Eye (tissue), 1 donor: ENCODE results near the gene KRT35.

Experiments used
- DNase-seq: peaks from one replicate; pipeline ENCODE4 v3.0.0-alpha.2; 2015

KRT35 gene

GRCh38 chr17:41486316-41486715 lies 5.4 kb upstream of the KRT35 start:
- no peak for DNase-seq

- no peak for DNase-seq
Measured at GRCh38 chr17:41484920-41485904, 4.3 kb upstream of the KRT35 start.

GRCh38 chr17:41483991-41484826 lies 3.3 kb upstream of the KRT35 start:
- no peak for DNase-seq

GRCh38 chr17:41483531-41483930 lies 2.6 kb upstream of the KRT35 start:
- no peak for DNase-seq

- no peak for DNase-seq
Measured at GRCh38 chr17:41480581-41480980, 370 bp downstream of the KRT35 start.

- DNase-seq: no peak
Measured at GRCh38 chr17:41480136-41480535, 815 bp downstream of the KRT35 start.

- no peak for DNase-seq
Measured at GRCh38 chr17:41478237-41478636, 2.7 kb downstream of the KRT35 start.

GRCh38 chr17:41476866-41477815 lies 3.8 kb downstream of the KRT35 start:
- DNase-seq: no peak

GRCh38 chr17:41475421-41475820 lies 5.5 kb downstream of the KRT35 start:
- DNase-seq: no peak

- DNase-seq: no peak
Measured at GRCh38 chr17:41474863-41475262, 6.1 kb downstream of the KRT35 start.

GRCh38 chr17:41468346-41468745 lies 12.6 kb downstream of the KRT35 start:
- DNase-seq: no peak

GRCh38 chr17:41467561-41467960 lies 13.4 kb downstream of the KRT35 start:
- no peak for DNase-seq

- DNase-seq: no peak
Measured at GRCh38 chr17:41466988-41467387, 14.0 kb downstream of the KRT35 start, which contains the start of gene KRT32. TSS of gene KRT32 (minus strand) at chr17:41467386. CDS start at chr17:41467325, 61 bp downstream.

GRCh38 chr17:41464682-41465081 lies 16.3 kb downstream of the KRT35 start:
- peak; percentile 47 for DNase-seq

GRCh38 chr17:41464173-41464572 lies 16.8 kb downstream of the KRT35 start:
- DNase-seq: no peak

- no peak for DNase-seq
Measured at GRCh38 chr17:41463746-41464145, 17.2 kb downstream of the KRT35 start.

GRCh38 chr17:41462705-41463104 lies 18.2 kb downstream of the KRT35 start:
- DNase-seq: no peak

GRCh38 chr17:41457676-41458075 lies 23.3 kb downstream of the KRT35 start:
- DNase-seq: no peak

GRCh38 chr17:41456204-41456603 lies 24.7 kb downstream of the KRT35 start:
- DNase-seq: no peak

GRCh38 chr17:41455236-41455635 lies 25.7 kb downstream of the KRT35 start:
- DNase-seq: no peak

GRCh38 chr17:41453066-41453465 lies 27.9 kb downstream of the KRT35 start:
- no peak for DNase-seq

GRCh38 chr17:41452281-41452680 lies 28.7 kb downstream of the KRT35 start:
- no peak for DNase-seq
